ENCODE results near the gene MEOX1.
"Not testable (repeated sequence)": the region's sequence is repeated elsewhere in the genome, so short reads cannot be mapped to it uniquely, and the experiment has no call there.

Gene MEOX1

DNA sequence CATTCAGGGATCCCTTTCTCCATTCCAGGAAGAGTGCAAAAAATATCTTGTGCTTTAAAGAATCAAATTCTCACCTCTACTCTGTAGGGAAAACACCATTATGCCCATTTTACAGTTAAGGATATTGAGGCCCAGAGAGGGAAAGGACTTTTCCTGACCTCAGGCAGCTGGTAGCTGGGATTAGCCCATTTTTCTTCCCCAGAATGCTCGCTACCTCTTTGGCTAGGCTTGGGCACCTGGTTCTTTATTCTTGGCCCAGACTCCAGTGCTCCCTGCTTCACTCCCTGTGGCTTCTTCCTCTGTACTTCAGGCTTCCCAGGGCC is 45.7 kb downstream of the MEOX1 start:
- no peak for DNase-seq

DNA sequence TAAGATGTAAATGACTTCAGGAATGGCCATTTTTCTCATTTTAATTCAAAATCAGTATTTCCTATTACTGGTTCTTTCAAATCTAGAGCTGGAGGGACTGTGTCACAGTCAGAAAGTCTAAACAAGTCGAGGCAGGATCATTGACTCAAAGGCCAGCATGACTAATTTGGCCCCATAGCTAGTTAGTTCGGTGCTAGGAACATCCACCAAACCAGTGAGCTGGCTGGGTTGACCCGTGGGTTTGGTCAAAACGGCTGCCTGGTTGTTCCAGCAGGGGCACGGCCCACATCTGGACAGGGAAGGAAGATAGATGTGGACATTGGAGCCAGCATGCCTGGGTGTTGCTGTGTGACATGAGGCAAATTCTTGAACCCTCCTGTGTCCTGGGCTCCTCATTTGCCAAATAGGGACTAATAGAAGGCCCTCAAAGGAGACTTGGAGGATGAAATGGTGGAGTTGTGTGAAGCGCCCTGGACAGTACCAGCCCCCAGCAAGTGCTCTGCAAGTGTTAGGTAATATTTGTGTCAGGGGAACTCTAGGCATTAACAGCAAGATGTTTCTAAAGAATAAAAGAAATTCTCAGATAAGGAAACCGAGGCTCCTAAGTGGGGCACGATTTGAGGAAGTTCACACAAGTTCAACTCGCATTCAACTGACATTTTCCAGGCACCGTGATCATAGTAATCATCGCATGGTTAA is 46.2 kb downstream of the MEOX1 start:
- DNase-seq, result no peak

DNA sequence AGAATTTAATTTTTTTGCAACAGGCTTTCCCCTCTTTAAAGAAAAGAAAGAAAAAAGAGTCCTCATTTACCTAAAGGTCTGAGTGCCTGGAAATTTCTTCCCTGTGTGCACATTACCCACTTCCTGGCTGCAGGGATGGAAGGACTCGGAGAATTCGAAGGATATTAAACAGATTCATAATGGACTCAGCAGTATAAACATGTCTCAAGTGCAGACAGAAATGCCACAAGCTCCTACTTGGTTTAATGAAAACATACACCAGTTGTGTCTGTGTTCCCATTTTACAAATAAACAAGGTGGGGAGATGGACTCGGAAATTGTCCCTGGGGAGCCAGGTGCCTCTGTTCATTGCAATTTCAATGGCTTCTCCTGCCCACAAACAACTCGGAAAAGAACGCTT is 47.2 kb downstream of the MEOX1 start:
- no peak for DNase-seq

DNA sequence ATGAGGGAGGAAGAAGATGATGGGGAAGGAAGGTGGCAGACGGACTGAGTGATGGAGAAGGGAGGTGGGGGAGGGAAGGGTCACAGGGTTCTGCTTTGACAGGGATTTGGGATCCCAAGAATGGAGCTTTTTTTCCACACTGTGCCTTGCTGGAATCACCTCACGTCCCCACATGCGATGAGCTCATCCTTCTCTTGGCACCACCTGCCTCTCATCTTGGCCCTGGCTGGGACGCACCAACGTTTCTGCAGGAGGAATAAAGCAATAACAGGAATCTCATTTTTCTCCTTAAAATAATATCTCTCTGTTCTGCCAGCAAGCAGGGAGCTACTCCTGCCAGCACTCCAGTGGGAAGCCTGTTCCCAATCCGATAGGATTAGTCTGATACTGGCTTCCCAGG is 47.8 kb downstream of the MEOX1 start:
- no peak for DNase-seq

DNA sequence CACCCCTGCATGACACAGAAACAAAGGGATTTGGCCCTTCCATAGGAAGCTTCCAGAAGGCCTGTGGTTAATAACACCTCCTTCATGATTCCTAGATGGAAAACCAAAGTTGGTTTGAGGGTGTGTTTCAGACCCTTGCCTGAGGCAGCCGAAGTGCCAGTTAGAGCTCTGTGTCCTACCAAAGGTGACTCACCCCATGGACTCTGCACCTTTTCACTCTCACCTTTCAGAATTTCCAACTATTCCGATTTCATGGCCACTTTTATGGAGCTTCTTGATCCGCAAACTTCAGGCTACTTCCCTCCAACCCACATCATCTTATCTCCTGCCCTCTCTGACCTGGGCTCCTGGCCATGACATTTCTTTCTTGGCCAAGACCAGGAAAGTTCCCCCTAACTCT is 49.2 kb downstream of the MEOX1 start:
- DNase-seq, result no peak

DNA sequence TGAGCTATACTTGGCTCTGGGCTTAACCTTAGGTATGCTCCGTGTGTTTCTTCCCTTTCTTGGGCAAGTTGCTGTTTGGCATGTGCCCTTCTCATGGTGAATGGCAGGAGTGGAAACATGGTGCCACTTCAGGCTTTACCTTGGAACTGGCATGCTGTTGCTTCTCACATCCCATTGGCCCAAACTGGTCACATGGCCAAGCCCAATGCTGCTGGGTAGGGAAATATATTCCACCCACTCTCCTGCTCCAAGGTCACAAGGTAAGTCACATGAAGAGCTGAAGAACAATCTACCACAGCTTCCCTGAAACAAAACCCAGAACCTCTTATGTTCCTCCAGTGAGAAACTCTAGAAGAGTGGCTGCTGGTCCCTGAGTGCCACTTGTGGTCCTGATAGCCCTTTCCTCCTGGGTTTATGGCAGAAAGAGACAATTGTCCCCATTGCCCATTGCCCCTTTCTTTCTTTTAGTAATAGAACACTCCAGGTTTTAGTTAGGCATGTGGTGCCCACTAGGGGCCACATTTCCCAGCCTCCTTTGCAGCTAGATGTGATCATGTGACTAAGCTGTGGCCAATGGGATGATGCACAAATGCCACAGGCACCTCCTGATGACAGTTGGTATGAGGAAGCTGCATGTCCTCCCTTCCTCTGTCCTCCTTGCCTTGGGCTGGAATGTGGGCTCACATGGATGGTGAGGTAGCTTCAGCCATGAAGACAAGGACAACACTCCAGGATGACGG is 50.3 kb downstream of the MEOX1 start:
- no peak for DNase-seq

DNA sequence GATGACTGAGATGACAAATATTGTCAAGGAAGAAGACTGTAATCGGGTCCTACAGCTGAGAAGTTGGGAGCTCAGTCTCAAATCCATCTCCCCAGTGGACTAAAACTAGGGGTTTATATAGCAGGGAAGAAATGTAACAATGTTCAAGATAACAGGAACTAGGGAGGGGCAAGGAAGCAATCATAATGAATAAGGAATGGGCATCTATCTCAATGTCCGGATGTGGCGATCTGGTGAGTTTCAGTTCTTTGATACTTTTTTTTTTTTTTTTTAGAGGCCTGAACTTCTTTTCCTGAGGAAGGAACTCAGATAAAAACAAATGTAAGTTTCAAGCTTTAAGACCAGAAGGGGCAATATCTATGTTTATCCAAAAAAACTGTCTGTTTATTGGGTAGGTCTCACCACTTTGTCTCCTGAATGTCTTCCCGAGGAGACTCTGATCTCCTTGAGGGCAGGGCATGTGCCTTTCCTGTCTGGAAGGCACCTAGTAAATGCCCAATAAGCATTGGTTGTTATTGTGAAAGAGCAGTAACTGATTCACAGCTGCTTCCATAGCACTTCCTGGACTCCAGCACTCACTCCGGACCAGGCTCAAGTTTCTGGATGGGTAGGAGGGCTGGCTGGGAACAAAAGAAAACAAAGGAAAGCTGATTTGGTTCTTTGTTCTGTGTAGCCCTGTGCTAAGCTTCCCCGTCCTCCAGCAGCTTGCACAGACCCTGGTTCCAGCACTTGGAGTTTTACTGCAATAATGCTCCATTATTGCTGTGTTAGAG is 51.9 kb downstream of the MEOX1 start:
- no peak for DNase-seq

DNA sequence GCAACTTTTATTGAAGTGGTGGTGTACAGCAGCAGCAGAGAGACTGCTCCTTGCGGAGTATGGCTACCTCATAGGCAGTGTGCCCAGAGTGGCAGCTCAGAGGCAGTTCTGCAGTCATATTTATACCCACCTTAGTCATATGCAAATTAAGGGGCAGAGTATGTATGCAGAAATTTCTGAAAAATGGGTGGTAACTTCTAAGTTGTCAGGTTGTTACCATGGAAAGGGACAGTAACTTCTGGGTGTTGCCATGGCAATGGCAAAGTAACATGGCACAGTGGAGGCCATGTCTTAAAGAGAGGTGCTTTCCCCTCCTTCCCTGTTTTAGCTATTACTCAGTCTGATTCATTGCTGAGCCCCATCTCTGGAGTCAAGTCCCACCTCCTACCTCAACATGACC is 53.4 kb downstream of the MEOX1 start:
- no peak for DNase-seq

DNA sequence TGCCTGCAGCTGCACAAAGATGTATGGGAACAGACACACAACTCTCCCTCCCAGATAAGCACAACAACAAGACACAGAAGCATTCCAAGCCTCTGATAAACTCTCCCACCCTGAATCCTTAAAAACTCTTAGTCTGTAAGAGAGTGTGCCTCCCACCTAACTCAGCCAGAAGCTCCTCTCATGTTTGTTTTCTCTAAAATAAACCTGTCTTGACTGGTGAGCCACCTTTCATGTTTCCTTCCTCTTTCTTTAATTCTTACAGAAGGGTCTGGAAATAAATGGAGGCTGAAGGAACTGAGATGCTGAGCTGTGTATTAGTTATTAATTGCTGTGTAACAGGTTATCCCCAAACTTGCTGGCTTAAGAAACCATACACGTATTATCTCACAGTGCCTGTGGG is 57.2 kb downstream of the MEOX1 start:
- no peak for DNase-seq

DNA sequence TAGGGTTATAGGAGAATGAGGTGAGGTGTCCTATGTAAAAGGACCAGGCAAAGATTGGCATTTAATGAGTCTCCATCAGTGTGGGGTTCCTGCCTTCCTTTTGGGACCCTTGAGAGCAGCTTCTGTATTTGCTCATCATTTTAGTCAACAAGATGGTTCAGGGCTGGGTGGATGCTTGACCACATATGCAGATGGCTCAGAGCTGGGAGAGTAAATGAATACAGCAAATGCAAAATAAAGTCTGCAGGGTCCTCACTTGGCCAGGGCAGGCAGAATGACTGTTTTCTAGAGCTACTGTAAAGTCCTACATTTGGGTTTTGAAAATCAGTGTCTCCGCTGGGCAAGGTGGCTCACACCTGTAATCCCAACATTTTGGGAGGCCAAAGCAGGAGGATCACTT is 58.4 kb downstream of the MEOX1 start:
- no peak for DNase-seq

DNA sequence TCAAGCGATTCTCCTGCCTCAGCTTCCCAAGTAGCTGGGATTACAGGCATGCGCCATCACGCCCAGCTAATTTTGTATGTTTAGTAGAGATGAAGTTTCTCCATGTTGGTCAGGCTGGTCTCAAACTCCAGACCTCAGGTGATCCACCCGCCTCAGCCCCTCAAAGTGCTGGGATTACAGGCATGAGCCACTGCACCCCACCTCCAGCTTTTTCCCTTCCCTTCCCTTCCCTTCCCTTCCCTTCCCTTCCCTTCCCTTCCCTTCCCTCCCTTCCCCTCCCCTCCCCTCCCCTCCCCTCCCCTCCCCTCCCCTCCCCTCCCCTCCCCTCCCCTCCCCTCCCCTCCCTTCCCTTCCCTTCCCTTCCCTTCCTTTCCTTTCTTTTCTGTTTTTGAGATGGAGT is 59.2 kb downstream of the MEOX1 start:
- not testable (repeated sequence) for DNase-seq

DNA sequence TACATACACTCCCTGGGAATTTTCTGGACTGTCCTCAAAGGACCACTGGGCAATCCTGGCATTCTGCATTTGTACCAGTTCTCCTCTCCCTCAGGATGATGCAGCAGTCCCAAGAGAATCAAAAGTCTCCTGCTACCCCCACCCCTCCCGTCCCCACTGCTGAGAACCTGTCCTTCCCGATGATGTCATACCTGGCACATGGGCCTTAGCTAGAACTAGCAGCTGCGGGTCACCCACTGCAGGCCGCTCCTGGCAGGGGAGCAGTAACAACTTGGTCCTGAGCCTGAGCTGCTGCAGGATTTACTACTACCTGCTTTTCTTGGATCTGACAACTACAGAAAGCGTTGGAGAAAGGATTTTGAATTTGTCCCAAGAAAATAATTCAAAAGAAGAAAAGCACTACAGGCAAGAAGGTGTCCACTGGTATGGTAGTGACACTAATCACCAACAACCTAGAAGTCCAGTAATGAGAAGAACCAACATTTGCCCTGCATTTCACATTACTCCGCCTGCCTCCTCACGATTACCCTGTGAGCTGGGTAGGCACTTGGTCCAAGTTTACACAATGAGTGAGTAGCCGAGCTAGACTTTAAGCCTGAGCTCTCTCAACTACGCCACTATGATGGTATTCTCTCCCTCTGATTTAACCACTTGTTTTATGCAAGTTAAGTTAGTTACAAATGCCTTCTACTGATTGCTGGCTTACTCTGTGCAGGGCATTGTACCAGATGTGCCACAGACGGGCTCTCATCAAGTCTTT is 60.3 kb downstream of the MEOX1 start:
- DNase-seq, result no peak

DNA sequence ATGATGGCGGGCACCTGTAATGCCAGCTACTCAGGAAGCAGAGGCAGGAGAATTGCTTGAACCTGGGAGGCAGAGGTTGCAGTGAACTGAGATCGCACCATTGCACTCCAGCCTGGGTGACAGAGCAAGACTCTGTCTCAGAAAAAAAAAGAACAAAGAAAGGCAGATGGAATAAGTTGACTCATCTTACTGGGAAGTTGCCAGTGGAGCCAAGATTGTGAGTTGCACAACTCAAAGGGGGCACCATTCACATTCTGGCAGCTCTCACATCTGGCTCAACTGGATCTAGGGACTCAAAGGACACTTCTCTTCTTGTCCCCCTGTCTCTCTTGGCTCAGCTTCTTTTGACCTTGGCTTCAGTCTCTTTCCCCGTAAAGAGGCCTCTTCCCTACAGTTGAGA is 61.9 kb downstream of the MEOX1 start:
- DNase-seq, result no peak

DNA sequence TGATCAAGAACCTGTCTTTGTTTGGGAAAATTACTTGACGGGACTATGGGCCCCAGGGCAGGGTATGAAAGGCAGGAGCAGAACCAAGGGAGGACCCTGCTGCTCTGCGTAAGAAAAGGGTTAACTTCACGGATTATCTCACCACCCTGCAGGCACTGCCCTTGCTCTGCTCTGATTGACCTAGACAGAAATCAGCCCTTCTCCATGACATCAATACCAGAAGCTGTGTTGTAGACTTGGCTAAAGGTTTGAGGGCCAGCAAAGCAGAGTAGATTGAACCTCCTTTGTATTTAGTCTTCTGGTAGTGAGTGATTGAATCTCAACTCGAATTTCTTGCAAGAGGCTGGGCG is 62.7 kb downstream of the MEOX1 start:
- no peak for DNase-seq

DNA sequence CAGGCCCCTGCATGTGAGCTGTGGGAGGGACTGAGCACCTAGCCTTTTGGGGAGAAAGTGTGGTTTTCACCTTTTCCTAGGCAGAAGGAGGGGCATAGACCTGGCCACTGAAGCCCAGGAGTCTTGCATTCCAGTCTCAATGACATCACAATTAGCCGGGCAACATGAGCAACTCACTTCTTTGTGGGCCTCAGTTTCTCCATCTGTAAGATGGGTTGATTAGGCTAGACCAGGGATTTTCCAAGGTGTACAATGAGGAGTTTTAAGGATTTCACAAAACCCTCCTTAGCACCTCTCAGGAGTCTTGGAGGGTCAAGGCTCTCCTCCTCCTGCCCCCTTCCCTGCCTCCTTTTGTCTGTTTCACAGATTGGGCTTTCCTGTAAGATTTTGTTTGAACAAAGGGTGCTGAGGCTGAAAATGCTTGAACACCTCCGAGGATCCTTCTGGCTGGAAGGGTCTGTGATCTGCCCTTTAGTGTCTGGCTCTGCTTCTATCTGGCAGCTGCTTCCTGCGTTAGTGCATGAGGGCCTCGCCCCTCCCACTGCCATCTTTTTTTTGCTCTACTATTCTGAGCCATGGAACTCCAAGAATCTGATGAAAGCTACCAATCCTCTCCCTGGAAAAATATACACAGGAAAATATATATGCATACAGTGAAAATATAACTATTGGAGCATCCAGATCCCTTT is 63.2 kb downstream of the MEOX1 start:
- DNase-seq, result no peak

DNA sequence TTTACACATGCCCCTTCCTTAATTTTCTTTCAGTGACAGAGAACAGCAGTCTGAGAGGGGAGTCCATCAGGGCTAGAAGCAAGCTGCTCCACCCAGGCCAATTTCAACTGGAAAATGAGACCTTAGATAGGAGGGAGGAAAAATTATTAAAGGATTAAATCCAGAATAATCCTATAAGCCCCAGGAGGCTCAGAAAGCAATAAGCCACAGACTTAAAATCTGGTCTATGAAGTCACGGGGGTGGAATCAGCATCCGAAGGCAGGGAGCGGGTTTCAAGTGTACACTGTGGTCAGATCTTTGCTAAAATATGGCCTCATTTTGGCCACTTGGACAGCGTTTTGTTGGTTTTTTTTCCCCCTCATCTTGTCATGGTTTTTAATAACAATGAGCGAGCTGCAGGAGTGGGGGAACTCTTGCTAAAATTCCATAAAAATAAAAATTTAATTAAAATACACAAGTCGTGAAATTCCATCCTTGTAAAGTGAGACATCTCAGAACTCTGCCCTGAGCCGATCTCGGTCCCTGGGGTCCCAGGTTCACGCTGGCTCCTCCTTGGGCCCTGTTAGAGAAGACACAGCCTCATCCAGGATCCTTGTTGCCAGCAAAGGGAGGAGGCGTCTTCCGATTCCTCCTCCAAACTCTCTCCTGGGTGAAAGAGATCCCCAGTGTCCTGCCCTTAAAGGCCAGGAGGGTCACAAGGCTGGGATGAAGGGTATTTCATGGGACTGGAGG is 63.9 kb downstream of the MEOX1 start:
- DNase-seq, result no peak

DNA sequence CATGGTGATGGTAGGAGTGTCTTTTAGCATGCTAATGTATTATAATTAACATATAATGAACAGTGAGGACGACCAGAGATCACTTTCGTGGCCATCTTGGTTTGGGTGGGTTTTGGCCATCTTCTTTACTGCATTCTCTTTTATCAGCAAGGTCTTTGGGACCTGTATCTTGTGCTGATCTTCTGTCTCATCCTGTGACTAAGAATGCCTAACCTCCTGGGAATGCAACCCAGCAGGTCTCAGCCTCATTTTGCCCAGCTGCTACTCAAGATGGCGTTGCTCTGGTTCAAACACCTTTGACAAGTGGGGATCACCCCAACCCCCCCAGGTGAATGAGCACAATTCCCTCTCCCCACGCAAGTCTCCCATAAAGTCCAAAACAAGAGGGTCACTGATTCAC is 66.3 kb downstream of the MEOX1 start:
- no peak for DNase-seq

DNA sequence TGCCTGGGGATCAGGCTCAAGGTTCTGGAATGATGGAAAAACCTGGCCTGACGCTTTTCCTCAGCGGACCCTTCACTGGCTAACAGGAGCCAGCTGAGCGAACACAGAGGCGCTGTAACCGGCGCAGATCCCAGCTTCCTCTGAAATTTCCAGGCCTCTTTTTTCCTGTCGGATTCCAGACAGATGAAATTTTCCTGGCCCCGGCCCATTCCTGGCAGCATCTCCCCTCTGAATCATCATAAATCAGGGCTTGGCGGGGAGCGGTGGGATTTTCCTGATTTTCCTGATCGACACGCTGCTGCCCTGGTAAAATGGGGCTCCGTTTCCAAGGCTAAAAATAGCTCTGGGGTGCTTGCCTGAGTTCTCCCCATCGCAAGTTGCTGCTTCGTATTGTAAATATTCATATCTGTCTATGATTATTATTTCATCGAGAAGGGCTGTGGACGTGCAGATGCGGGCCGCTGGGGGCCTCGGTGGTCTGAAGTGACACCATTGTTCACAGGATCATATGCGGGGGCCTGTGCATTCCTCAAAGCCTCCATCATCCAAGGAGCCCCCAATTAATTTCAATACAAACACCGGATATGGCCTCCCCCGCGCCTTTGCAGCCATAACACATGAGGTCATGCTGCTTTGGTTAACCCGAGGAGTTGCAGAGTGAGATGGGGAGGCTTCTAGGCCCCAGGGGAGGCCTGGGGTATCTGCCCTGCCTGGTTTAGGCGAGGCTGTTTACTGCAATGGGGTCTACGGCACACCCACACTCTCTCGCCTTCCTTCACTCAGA is 69.8 kb downstream of the MEOX1 start:
- DNase-seq, result no peak

DNA sequence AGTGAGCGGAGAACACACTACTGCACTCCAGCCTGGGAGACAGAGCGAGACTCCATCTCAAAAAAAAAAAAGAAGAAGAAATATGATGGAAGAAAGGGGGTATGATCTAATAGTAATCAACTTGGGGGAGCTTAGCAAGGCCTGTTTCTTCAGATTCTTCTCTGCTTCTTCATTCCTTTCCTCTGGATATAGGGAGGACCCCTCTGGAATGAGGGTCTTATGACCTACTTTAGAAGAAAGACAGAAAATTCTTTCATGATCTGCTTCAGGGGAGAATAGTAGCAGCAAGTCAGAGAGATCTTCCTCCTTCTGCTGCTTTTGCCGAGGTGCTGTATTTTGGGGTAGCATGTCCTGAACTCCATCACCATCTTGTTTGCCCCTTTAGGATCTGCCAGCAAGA is 70.7 kb downstream of the MEOX1 start:
- no peak for DNase-seq

All from effector CD8-positive, alpha-beta T cell (primary cell).